GM12878 (cell line): ENCODE results near the gene LMF1.

ENCODE experiments used
- SIX5 ChIP-seq: IDR thresholded peaks from 2 replicates; pipeline ENCODE4 v1.6.1; 2011; ENCODE audit warnings: mild to moderate bottlenecking, low read depth, low read length, moderate library complexity; ENCODE audit not compliant: severe bottlenecking
- ZNF24 ChIP-seq: fragments of 450-650 bp; IDR thresholded peaks from 2 replicates; pipeline ENCODE4 v1.6.1; 2017; ENCODE audit warnings: antibody characterized with exemption, mild to moderate bottlenecking

DNA sequence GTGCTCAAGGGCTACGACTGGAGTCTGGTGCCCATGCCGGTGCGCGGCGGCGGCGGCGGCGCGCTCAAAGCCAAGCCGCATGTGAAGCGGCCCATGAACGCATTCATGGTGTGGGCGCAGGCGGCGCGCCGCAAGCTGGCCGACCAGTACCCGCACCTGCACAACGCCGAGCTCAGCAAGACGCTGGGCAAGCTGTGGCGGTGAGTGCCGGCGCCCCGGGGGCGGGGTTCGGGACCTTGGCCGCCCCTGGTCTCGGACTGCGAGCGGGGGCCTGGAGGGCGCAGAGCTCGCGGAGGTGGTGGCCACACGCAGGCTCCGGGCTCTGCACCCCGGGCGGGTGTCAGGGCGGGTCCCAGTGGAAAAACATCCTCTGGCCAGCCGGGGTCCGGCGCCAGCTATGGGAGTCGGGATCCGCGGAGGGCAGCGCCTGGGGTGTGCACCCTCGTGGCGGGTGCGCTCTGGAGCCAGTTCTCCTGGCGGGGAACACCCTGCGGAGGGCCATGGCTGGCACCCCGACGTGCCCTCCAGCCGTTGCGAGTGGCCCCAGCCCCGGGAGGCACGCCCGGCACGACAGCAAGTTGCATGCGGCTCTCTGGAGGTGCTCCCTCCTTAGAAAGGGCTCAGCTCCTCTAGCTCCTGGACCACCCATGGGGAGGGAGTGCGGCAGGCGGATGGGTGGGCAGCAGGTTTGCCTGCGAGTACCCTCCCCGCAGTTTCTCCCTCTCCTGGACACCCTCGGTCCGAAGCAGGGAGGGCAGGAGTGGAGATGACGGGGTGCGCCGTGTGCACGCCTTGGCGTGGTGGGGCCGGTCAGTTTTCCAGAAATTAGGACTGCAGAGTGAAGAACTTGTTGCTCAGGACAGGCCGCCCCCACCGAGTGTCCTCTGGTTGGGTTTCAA, 11.6 kb upstream of the LMF1 start:
- TF ChIP-seq SIX5 (no peak), ZNF24 (no peak)
